ENCODE data around the gene FLYWCH2.

- TF ChIP-seq CTCF (conservative IDR thresholded peaks at IDR 0.05; ENCODE audit: low read depth, low read length): no peak
- no peak for TF ChIP-seq EZH2 (IDR thresholded peaks at IDR 0.05; ENCODE audit: borderline replicate concordance, low read depth, low read length, poor library complexity, severe bottlenecking)
Measured at GRCh38 chr16:2881783-2882649, 999 bp upstream of the FLYWCH2 start.
